ENCODE measurements around the gene MYOZ3. TPM values are rescaled to one million over a fixed set of nuclear protein-coding genes. Genes with fewer than 3 reads are reported as not detected.

MYOZ3 gene
- total and polyA plus RNA-seq, 10 donors = 0.04 to 1.2 (median 0.32) TPM; not detected in 1

DNA sequence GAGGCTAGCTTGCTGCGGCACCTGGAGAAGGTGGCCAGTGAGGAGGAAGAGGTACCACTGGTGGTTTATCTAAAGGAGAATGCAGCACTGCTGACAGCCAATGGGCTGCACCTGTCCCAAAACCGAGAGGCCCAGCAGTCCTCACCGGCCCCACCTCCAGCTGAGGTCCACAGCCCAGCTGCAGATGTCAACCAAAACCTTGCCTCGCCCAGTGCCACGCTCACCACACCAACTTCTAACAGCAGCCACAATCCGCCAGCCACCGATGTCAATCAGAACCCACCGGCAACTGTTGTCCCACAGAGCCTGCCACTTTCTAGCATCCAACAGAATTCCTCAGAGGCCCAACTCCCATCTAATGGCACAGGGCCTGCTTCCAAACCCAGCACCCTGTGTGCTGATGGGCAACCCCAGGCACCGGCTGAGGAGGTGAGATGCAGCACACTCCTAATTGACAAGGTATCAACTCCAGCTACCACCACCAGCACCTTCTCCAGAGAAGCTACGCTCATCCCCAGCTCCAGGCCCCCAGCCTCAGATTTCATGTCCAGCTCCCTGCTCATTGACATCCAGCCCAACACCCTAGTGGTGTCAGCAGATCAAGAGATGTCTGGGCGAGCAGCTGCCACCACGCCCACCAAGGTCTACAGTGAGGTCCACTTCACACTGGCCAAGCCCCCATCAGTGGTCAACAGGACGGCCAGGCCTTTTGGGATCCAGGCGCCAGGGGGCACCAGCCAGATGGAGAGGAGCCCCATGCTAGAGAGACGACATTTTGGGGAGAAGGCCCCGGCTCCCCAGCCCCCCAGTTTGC lies 12.6 kb upstream of the MYOZ3 start:
- TF ChIP-seq, protein P1, sequence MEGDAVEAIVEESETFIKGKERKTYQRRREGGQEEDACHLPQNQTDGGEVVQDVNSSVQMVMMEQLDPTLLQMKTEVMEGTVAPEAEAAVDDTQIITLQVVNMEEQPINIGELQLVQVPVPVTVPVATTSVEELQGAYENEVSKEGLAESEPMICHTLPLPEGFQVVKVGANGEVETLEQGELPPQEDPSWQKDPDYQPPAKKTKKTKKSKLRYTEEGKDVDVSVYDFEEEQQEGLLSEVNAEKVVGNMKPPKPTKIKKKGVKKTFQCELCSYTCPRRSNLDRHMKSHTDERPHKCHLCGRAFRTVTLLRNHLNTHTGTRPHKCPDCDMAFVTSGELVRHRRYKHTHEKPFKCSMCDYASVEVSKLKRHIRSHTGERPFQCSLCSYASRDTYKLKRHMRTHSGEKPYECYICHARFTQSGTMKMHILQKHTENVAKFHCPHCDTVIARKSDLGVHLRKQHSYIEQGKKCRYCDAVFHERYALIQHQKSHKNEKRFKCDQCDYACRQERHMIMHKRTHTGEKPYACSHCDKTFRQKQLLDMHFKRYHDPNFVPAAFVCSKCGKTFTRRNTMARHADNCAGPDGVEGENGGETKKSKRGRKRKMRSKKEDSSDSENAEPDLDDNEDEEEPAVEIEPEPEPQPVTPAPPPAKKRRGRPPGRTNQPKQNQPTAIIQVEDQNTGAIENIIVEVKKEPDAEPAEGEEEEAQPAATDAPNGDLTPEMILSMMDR (IDR thresholded peaks at IDR 0.05 in 8 of 11, conservative IDR thresholded peaks at IDR 0.05 in 3 of 11) = no peak
- TF ChIP-seq POLR2AphosphoS5 (IDR thresholded peaks at IDR 0.05) (no peak), POLR2A (IDR thresholded peaks at IDR 0.05) (no peak)
- 86 to 92% (median 91%) methylated on average over 13 to 16 of the region's 16 CpGs for WGBS, 5 donors
- Histone ChIP-seq H3K27ac (peak overlapping the region in 5 of 8 donors; percentile 36 to 66 (median 61)), H3K36me3 (peaks cover 0 to 57% (median 22%) of the 10 kb centered on the region in 6 donors), H3K4me3 (no peak overlapping the region), H3K9me3 (no peaks in the 10 kb centered on the region), H3K4me1 (peaks cover 16 to 100% (median 62%) of the 10 kb centered on the region in 6 donors), H3K27me3 (replicated peaks in 1 of 7) (no peaks in the 10 kb centered on the region)
- no peak for DNase-seq
- intact Hi-C loops (cut with DNase I; ENCODE audit: low total_unique reads) = no loop called here

DNA sequence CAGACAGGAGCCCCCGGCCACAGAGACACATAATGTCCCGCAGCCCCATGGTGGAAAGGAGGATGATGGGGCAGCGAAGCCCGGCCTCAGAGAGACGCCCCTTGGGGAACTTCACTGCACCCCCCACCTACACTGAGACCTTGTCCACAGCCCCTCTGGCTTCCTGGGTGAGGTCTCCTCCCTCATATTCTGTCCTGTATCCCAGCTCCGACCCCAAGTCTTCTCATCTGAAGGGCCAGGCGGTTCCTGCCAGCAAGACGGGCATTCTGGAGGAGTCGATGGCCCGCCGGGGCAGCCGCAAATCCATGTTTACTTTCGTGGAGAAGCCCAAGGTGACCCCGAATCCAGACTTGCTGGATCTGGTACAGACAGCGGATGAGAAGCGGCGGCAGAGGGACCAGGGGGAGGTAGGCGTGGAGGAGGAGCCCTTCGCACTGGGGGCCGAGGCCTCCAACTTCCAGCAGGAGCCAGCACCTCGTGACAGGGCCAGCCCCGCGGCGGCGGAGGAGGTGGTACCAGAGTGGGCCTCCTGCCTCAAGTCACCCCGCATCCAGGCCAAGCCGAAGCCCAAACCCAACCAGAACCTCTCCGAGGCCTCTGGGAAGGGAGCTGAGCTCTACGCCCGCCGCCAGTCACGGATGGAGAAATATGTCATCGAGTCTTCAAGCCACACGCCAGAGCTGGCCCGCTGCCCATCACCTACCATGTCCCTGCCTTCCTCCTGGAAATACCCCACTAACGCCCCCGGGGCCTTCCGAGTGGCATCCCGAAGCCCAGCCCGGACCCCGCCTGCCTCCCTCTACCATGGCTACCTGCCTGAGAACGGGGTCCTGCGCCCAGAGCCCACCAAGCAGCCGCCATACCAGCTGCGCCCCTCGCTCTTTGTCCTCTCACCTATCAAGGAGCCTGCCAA lies 11.7 kb upstream of the MYOZ3 start:
- peak overlapping the region; percentile 26 to 66 (median 50) for H3K27ac ChIP-seq
- H3K9me3 ChIP-seq = no peaks in the 10 kb centered on the region
- H3K36me3 ChIP-seq = peaks cover 0 to 57% (median 22%) of the 10 kb centered on the region in 6 donors
- intact Hi-C loops (cut with DNase I; ENCODE audit: low total_unique reads) = no loop called here
- DNase-seq = peak; percentile 74
- H3K4me3 ChIP-seq = no peak overlapping the region
- H3K4me1 ChIP-seq = peaks cover 13 to 94% (median 56%) of the 10 kb centered on the region in 6 donors
- 77 to 89% (median 84%) methylated on average over 42 to 46 of the region's 46 CpGs for WGBS, 5 donors
- TF ChIP-seq, protein P1 (IDR thresholded peaks at IDR 0.05 in 8 of 11, conservative IDR thresholded peaks at IDR 0.05 in 3 of 11) = no peak
- TF ChIP-seq POLR2AphosphoS5 (IDR thresholded peaks at IDR 0.05) = peak in 2 of 3 donors; percentile 29 to 45
- TF ChIP-seq POLR2A (IDR thresholded peaks at IDR 0.05) = no peak
- no peaks in the 10 kb centered on the region for H3K27me3 ChIP-seq (replicated peaks in 1 of 7)

DNA sequence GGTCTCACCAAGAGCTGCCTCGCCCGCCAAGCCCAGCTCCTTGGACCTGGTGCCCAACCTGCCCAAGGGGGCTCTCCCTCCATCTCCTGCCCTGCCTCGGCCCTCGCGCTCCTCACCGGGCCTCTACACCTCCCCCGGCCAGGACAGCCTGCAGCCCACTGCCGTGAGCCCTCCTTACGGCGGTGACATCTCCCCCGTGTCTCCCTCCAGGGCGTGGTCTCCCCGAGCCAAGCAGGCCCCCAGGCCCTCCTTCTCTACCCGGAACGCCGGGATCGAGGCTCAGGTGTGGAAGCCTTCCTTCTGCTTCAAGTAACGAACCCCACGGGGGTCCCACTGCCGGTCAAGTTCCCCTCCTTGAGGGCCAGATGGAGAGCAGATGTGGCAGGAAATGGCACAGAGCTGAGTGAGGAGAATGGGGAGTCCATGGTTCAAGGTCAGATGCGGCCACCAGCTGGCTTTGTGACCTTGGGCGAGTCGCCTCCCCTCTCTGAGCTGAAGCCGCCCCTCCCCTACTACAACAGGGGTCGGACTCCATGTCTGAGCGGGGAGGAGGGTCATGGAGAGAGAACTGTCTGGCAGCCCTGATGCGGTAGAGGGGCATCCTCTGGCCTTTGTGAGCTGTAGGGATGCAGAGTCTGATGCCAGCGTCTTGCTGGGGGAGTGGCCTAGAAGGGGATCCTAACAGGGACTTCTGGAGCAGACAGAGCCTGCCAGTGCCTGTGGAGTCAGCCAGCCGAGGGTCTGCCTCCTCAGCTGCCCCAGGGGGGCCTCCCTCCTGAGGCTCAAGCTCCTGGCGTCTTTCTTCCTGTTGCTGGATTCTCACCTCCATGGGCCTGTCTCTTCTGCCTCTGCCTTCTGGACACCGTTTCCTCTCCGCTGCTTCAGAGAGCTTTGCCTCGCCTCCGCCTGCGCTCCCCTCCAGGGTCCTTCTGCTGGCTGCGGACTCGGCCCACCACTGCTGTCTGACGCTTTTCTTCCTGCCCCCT lies 10.7 kb upstream of the MYOZ3 start:
- no peaks in the 10 kb centered on the region for H3K9me3 ChIP-seq
- TF ChIP-seq, protein P1 (IDR thresholded peaks at IDR 0.05 in 8 of 11, conservative IDR thresholded peaks at IDR 0.05 in 3 of 11) = no peak
- TF ChIP-seq POLR2AphosphoS5 (IDR thresholded peaks at IDR 0.05) = peak in 2 of 3 donors; percentile 15 to 45
- peaks cover 4 to 88% (median 49%) of the 10 kb centered on the region in 6 donors for H3K4me1 ChIP-seq
- peak overlapping the region; percentile 26 to 66 (median 50) for H3K27ac ChIP-seq
- H3K4me3 ChIP-seq = no peak overlapping the region
- H3K27me3 ChIP-seq (replicated peaks in 1 of 7) = no peaks in the 10 kb centered on the region
- no peak for DNase-seq
- 74 to 83% (median 76%) methylated on average over 28 to 38 of the region's 38 CpGs for whole genome bisulfite sequencing, 5 donors
- peaks cover 0 to 57% (median 22%) of the 10 kb centered on the region in 6 donors for H3K36me3 ChIP-seq
- intact Hi-C loops (cut with DNase I; ENCODE audit: low total_unique reads) = no loop called here

All from spleen (tissue), 11 donors.